HEK293 (cell line): Measurements from ENCODE around the gene PPP4R2.

ENCODE experiments used
- CTCF ChIA-PET: fragments of 350-600 bp; formaldehyde crosslinking; extraction: SDS; loops from one replicate; lab custom pipeline; 2021; ENCODE audit warnings: antibody characterized with exemption; lab: Yijun Ruan, JAX
- POLR2A ChIA-PET: fragments of 300-600 bp; formaldehyde crosslinking; extraction: SDS; loops from one replicate; lab custom pipeline; 2020; ENCODE audit warnings: antibody characterized with exemption, inconsistent platforms; lab: Yijun Ruan, JAX
- H3K27ac ChIP-seq: fragments of 200-500 bp; sonication (Bioruptor generic); 2 replicates; pipeline ENCODE4 v1.5.1; 2014; ENCODE audit warnings: low read depth, low read length, control low read depth, inconsistent platforms; ENCODE audit errors: extremely low read depth
- H3K36me3 ChIP-seq, 2 experiments: fragments of 200-500 bp in 1 of 2; sonication (Bioruptor generic) in 1 of 2; 1 replicate in 1 of 2; 2 replicates in 1 of 2; pipeline ENCODE4 v1.5.1; 2014 to 2017; ENCODE audit warnings: inconsistent platforms in 2 of 2, low read length in 2 of 2; ENCODE audit not compliant: control insufficient read depth in 2 of 2, insufficient read depth in 1 of 2
- H3K4me1 ChIP-seq: fragments of 200-500 bp; sonication (Bioruptor generic); 2 replicates; pipeline ENCODE4 v1.5.1; 2014; ENCODE audit warnings: mild to moderate bottlenecking, low read length, inconsistent platforms; ENCODE audit not compliant: control insufficient read depth, insufficient read depth
- H3K4me3 ChIP-seq: 2 replicates; pipeline ENCODE4 v1.5.1; 2011; ENCODE audit warnings: low read depth, mild to moderate bottlenecking, control low read depth, low read length, moderate library complexity
- H3K9me3 ChIP-seq: fragments of 200-500 bp; sonication (Bioruptor generic); 2 replicates; pipeline ENCODE4 v1.5.1; 2014; ENCODE audit warnings: low read depth, low read length, inconsistent platforms; ENCODE audit not compliant: control insufficient read depth, insufficient read depth
- GLIS1 ChIP-seq: fragments of 450-650 bp; formaldehyde crosslinking; IDR thresholded peaks from 2 replicates; pipeline ENCODE4 v1.5.1; 2016; ENCODE audit warnings: missing biosample characterization, missing genetic modification characterization
- KLF16 ChIP-seq: fragments of 450-650 bp; formaldehyde crosslinking; IDR thresholded peaks from 2 replicates; pipeline ENCODE4 v1.5.1; 2017; ENCODE audit warnings: missing biosample characterization, missing genetic modification characterization
- MZF1 ChIP-seq: fragments of 450-650 bp; formaldehyde crosslinking; IDR thresholded peaks from 2 replicates; pipeline ENCODE4 v1.5.1; 2017; ENCODE audit warnings: missing biosample characterization, missing genetic modification characterization, borderline replicate concordance
- PRDM1 ChIP-seq: fragments of 450-650 bp; formaldehyde crosslinking; IDR thresholded peaks from 2 replicates; pipeline ENCODE4; 2016; ENCODE audit warnings: missing biosample characterization, missing genetic modification characterization
- PRDM4 ChIP-seq: fragments of 450-650 bp; formaldehyde crosslinking; IDR thresholded peaks from 2 replicates; pipeline ENCODE4 v1.5.1; 2017; ENCODE audit warnings: missing biosample characterization, missing genetic modification characterization
- ZFP37 ChIP-seq: fragments of 450-650 bp; formaldehyde crosslinking; IDR thresholded peaks from 2 replicates; pipeline ENCODE4 v1.5.1; 2016; ENCODE audit warnings: missing biosample characterization, missing genetic modification characterization
- ZNF140 ChIP-seq: fragments of 450-650 bp; formaldehyde crosslinking; IDR thresholded peaks from 2 replicates; pipeline ENCODE4 v1.5.1; 2016; ENCODE audit warnings: missing biosample characterization, missing genetic modification characterization
- ZNF174 ChIP-seq: fragments of 450-650 bp; formaldehyde crosslinking; IDR thresholded peaks from 2 replicates; pipeline ENCODE4 v1.5.0; 2017; ENCODE audit warnings: missing biosample characterization, mild to moderate bottlenecking, missing genetic modification characterization
- ZNF18 ChIP-seq: fragments of 450-650 bp; formaldehyde crosslinking; IDR thresholded peaks from 2 replicates; pipeline ENCODE4 v1.5.1; 2016; ENCODE audit warnings: missing biosample characterization, missing genetic modification characterization
- ZNF2 ChIP-seq: fragments of 450-650 bp; formaldehyde crosslinking; IDR thresholded peaks from 2 replicates; pipeline ENCODE4 v1.5.1; 2016; ENCODE audit warnings: missing biosample characterization, missing genetic modification characterization
- ZNF274 ChIP-seq, 2 experiments: fragments of 200-500 bp in 1 of 2; fragments of 450-650 bp in 1 of 2; sonication (Bioruptor generic) in 1 of 2; formaldehyde crosslinking in 1 of 2; IDR thresholded peaks; 2 replicates each; pipeline versions ENCODE4 v1.5.1 to v1.6.1; 2014 to 2016; ENCODE audit warnings: borderline replicate concordance in 1 of 2, inconsistent platforms in 1 of 2, low read length in 1 of 2, missing biosample characterization in 1 of 2, missing genetic modification characterization in 1 of 2
- ZNF426 ChIP-seq: fragments of 450-650 bp; formaldehyde crosslinking; IDR thresholded peaks from 2 replicates; pipeline ENCODE4 v1.5.1; 2017; ENCODE audit warnings: missing biosample characterization, missing genetic modification characterization, mild to moderate bottlenecking, inconsistent platforms, moderate library complexity
- ZNF473 ChIP-seq: fragments of 450-650 bp; formaldehyde crosslinking; IDR thresholded peaks from 2 replicates; pipeline ENCODE4 v1.5.1; 2017; ENCODE audit warnings: missing biosample characterization, missing genetic modification characterization
- ZNF501 ChIP-seq: fragments of 450-650 bp; formaldehyde crosslinking; IDR thresholded peaks from 2 replicates; pipeline ENCODE4 v1.5.1; 2016; ENCODE audit warnings: missing biosample characterization, missing genetic modification characterization
- TF ChIP-seq, protein P1 (sequence below): fragments of 450-650 bp; formaldehyde crosslinking; IDR thresholded peaks from 2 replicates; pipeline ENCODE4 v1.5.1; 2016; ENCODE audit warnings: missing biosample characterization, missing genetic modification characterization

PPP4R2 gene

GRCh38 chr3:72973031-72973723, 23.4 kb upstream of the PPP4R2 start:
- H3K36me3 ChIP-seq: peaks cover 0 to 3% of the 10 kb centered on the region in 2 experiments; a peak in 2 of 3 replicates
- ChIA-PET CTCF (no interaction called here), POLR2A (no interaction called here)
- H3K4me1 ChIP-seq: no peaks in the 10 kb centered on the region
- no peak overlapping the region for H3K27ac ChIP-seq
- H3K4me3 ChIP-seq: no peak overlapping the region
- TF ChIP-seq, protein P1, sequence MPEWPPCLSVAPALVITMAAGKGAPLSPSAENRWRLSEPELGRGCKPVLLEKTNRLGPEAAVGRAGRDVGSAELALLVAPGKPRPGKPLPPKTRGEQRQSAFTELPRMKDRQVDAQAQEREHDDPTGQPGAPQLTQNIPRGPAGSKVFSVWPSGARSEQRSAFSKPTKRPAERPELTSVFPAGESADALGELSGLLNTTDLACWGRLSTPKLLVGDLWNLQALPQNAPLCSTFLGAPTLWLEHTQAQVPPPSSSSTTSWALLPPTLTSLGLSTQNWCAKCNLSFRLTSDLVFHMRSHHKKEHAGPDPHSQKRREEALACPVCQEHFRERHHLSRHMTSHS (tag by site-specific recombination): no peak
- TF ChIP-seq MZF1 (tag by site-specific recombination) (no peak), PRDM1 (tag by site-specific recombination) (peak; percentile 77), PRDM4 (peak; percentile 38; the same call in 1 of the 2 replicates), ZNF501 (tag by site-specific recombination) (no peak)
- no peaks in the 10 kb centered on the region for H3K9me3 ChIP-seq

DNA sequence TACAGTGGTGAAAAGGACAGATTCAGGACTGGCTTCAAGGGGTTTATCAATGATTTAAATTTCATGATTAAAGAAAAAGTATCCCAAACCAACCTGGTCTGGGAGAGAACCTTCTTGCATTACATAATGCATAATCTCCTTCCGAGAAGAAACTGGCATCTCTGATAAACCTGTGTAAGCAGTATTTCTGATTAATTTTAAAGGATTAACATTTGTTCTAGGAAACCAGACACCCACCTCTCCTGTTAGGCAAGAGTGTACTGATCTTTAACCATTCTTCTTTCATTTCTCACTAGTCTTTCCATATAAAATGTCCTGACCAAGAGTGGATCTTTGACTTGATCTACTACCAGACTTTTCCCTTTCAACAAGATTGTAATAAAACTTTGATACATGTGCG, 22.8 kb upstream of the PPP4R2 start:
- Histone ChIP-seq H3K4me3 (no peak overlapping the region), H3K9me3 (no peaks in the 10 kb centered on the region), H3K27ac (no peak overlapping the region), H3K4me1 (no peaks in the 10 kb centered on the region), H3K36me3 (no peaks in the 10 kb centered on the region; a peak in 1 of 3 replicates)
- ChIA-PET CTCF (no interaction called here), POLR2A (no interaction called here)
- TF ChIP-seq GLIS1 (tag by site-specific recombination) (no peak), ZNF140 (tag by site-specific recombination) (no peak), ZNF426 (tag by site-specific recombination) (no peak)

- POLR2A ChIA-PET: no interaction called here
- no peak overlapping the region for H3K27ac ChIP-seq
- TF ChIP-seq ZNF18 (tag by site-specific recombination): no peak
- TF ChIP-seq ZNF274 (IDR thresholded peaks at IDR 0.05; ENCODE audit: low read length): no peak
- TF ChIP-seq ZNF274 (tag by site-specific recombination; IDR thresholded peaks at IDR 0.05; ENCODE audit: borderline replicate concordance): no peak
- TF ChIP-seq KLF16 (tag by site-specific recombination): no peak
- TF ChIP-seq ZNF174 (tag by site-specific recombination): no peak
- TF ChIP-seq ZFP37: no peak
- TF ChIP-seq ZNF473: no peak
- TF ChIP-seq ZNF2 (tag by site-specific recombination): no peak
- TF ChIP-seq, all 188 proteins: peak for 0
- Histone ChIP-seq H3K4me1 (no peaks in the 10 kb centered on the region), H3K36me3 (no peaks in the 10 kb centered on the region; a peak in 1 of 3 replicates), H3K4me3 (no peak overlapping the region), H3K9me3 (no peaks in the 10 kb centered on the region)
- CTCF ChIA-PET: no interaction called here
These were observed 21.7 kb upstream of the PPP4R2 start for GRCh38 chr3:72974956-72975355.
